HG03439 (cell line): ENCODE measurements around the gene DOCK11.

Experiments
- ATAC-seq: cut with Tn5 transposase; IDR thresholded peaks from one replicate; pipeline ENCODE4 v1.9.1; 2021; ENCODE audit warnings: mild to moderate bottlenecking, moderate library complexity; ENCODE audit not compliant: unreplicated experiment

DOCK11 gene

DNA sequence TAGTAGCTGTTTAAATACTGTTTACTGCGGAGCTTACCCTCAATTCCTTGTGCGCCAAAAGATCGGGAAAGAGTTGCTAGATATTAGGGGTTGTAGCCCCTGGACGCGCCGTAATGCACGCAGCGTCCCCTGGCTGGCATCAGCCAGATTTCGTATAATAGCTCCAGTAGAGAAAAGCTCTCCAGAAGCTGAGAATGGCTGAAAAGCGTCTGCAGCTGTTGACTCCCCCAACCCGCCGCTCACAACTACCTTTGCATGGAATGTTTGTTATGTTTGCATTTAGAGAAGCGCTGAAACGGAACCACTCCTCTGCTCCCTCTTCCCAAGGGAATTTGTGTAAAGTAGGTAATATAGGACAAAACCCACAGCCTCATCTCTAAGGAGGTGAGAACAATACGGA is 3.7 kb downstream of the DOCK11 start:
- ATAC-seq: no peak

DNA sequence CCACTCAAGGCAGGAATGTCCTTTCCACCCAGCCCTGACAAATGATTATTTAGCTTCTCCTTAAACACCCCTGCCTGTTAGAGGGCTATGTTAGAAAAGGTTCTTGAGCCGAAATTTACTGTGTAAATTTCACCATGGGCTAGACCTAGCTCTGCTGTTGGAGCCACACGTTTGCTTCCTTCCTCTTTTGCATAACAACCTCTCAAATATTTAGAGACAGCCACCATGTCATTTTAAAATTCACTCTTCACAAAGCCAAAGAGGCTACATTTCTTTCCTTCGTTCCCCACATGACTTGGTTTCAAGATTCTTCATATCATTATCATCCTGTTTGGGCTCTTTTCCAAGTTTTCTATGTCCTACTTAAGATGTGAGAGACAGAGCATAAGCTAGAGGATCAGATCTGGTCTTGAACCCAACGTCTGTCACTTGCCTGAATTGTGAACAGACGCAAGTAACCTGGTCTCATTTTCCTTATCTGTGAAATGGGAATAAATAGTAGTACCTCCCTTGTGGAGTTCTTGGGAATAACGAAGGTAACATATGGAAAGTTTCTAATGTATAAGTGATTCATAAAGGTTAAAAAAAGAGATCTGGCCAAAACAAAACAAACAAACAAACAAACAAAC is 6.7 kb downstream of the DOCK11 start:
- ATAC-seq: no peak

DNA sequence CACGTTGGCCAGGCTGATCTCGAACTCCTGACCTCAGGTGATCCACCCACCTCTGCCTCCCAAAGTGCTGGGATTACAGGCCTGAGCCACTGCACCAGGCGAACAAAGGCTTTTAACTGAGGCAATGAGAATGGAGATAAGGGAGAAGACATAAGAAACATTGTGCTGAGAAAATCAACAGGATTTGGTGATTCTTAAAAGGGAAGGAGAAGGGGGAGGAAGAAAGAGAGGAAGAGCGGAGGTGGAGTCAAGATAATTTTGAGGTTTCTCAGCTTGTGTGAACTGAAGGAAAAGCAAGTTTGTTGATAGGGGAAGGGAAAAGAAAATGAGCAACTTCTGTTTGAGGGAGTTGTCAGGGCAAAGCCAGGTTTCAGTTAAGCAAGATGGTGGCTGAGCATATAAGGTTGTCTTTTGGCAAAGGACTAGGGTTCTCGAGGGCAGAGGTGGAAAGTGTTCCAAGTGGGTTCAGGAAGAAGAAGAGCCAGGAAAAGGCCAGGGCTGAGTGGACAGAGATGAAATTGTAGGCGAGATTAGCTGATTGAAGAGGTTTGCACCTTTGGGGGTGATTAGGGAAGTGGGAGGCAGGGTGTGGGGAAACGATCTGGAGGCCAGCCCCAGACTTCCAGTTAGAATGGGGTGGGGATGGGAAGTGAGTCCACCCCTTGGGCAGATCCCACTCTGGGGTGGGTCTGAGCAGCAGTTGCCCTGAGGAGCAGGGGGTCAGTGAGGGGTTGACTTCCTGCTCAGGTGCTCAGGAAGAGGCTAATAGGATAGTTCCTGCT is 7.8 kb downstream of the DOCK11 start:
- ATAC-seq: no peak

DNA sequence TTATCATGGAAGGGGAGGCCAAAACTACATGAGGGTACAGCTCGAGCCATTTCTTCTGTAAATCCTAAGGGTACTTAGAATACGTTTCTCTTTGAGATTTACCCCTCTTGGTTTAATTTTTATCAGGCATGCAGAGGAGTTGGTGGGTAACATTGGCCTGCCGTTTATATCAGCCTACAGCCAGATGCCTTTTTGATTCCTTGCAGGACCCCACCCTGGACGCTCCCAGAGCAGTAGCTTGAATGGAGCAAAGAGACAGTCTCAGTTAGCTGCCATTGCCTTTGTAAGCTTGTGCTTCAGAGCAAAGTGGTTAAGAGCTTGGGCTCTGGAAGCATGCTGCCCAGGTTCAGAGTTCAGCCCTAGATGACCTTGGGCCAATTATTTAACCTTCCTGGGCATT is 9.0 kb downstream of the DOCK11 start:
- no peak for ATAC-seq

DNA sequence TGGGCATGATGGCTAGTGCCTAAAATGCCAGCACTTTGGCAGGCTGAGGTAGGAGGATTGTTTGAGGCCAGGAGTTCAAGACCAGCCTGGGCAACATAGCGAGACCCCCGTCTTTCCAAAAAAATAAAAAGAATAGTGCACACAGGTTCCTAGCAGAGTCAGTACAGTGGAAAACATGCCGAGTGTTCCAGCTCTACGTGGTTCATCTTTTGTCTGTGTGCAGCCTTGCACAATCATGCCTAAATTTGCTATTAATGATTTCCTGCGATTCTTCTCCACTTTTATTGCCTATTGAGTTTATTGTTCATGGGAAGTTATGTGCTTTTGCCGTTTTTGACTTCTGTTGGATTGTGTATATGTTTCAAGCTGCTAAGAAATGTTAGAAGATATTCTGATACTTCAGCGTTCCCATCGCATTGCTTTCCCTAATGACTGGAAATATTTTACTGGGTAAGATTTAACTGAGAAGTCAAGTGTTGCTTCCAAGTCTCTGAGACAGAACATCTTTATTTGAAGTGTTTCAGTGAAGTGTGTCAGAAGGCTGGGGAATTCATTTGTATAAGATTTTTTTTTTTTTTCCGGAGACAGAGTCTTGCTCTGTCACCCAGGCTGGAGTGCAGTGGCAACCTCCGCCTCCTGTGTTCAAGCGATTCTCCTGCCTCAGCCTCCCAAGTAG is 11.3 kb downstream of the DOCK11 start:
- ATAC-seq: no peak

DNA sequence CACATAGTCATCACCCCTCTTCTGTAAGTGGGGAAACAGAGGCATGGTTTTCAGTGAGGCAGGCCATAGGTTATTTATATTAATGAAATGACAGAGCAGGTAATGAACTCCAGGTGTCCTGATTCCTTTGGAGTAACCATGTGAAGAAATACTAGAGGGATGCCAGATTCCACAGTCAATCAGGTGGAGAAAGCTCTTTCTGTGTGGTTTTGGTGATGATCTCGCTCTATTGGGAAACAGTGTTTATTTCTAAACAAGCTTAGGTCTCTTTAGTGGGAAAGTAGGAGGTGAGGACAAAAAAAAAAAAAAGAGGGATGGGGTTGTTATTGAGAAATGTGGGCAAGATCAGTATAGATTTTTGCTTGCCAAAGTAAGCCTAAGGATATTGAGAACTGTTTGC is 12.2 kb downstream of the DOCK11 start:
- no peak for ATAC-seq

DNA sequence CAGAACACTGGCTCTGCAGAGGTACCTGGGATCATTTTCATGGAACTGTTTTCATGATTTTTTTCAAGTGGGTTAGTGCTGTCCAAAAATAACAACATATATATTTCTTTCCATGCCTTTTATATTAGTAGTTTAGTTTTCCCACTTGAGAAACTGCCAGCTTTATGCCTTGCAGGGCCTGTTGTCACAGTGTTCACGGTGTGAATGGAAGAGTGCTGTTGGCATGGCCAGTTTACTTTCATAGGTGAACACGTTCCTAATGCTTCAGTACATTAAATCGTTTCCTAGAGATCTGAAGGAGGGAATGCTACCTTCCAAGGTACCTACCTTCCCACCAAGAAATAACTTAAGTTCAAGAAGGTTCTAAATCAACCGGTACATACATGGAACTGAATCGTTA is 12.6 kb downstream of the DOCK11 start:
- no peak for ATAC-seq

DNA sequence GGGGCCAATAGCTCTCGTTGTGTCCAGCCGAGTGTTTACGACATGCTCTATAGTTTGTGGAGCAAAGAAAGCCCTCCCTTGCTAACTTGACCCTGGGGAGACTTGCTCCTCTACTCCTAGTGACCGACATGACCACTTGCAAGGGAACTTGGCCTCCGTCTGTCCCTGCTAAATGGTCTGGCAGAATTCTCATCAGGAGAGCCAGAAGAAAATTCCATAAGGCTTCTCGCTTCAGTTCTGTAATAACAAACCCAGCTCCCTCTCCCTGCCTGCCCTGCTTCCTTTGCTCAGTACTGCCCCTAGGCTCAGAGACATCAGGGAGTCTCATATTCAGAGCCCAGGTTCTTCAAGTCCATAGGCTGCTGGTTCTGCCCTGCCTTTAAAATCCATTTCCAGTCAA is 13.0 kb downstream of the DOCK11 start:
- ATAC-seq: no peak

DNA sequence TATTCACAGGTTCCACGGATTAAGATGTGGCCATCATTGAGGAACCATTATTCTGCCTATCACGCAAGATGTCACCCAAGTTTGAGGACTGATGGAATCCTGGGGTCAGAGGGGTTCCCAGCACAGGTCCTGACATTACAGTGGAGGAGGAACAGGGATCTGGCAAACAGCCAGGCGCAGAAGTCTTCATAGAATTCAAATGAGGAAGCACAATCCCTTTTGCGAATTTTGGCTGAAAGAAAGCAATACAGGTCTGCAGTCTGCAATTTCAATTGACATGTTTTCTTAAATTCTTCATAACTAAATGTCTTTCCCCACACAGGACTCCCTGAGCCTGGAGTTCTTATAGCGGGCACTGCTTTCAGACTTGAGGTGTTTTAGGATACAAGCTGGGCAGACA is 14.5 kb downstream of the DOCK11 start:
- no peak for ATAC-seq

DNA sequence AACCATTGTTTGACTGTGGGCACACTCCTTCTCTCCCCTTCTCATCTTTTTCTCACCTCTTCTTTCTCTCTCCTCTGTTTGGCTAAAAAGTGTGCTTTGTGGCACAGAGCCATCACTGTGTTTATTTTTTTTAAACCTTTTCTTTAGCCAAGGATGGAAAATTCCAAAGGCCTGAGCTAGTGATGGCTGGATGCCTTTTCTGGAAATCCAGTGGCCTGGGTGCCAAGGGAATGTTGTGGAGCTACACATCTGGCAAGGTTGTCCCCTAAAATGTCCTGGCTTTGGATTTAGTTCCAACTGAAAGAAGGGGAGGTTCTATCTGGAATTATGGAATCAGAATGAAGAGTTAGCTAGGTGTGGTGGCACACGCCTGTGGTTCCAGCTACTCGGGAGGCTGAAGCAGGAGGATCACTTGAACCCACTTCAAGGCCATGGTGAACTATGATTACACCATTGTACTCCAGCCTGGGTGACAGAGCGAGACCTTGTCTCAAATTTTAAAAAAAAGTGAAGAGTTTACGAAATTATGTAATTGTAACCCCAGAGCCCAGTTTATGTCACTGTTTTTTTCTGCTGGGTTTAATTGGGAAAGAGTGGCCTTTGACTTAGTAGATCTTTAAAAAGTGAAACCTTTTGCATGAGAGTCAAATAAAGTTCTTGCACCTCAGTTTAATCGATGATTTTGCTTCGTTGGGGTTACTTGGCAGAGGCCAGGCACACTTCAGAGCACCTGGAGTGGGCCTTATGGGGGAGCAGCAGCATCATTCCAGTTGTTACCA is 17.7 kb downstream of the DOCK11 start:
- no peak for ATAC-seq

DNA sequence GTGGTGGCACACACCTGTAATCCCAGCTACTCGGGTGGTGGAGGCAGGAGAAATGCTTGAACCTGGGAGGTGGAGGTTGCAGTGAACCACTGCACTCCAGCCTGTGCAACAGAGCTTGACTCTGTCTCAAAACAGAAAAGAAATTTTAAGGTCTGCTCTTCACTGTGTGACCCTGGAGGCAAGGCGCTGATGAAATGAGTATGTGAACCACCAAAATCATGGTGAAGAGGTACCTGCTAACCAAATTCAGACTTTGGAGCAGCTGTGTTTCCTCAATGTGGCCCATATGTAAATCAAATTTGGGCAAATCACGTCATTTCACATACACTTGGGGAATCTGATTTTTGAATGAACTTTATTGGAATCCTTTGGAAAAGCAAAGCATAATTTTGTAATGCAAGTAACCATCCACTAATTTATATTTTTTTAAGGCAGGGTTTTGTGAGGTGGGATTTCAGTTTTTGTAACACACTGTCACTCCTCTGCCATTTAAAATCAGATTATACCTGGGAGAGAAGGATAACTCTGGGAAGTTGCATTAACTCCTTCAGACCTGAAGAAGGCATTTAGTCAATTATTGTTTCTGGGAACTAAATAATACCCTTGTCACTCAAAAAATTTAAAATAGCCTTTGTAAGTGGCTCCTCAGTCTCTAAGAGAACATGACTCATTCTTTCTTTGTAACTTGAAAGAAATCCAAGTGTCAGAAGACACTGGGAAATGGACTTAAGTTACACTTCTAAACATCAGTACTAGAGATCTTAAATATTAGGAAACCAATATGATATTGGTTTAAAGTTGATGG is 24.0 kb downstream of the DOCK11 start:
- ATAC-seq: no peak

DNA sequence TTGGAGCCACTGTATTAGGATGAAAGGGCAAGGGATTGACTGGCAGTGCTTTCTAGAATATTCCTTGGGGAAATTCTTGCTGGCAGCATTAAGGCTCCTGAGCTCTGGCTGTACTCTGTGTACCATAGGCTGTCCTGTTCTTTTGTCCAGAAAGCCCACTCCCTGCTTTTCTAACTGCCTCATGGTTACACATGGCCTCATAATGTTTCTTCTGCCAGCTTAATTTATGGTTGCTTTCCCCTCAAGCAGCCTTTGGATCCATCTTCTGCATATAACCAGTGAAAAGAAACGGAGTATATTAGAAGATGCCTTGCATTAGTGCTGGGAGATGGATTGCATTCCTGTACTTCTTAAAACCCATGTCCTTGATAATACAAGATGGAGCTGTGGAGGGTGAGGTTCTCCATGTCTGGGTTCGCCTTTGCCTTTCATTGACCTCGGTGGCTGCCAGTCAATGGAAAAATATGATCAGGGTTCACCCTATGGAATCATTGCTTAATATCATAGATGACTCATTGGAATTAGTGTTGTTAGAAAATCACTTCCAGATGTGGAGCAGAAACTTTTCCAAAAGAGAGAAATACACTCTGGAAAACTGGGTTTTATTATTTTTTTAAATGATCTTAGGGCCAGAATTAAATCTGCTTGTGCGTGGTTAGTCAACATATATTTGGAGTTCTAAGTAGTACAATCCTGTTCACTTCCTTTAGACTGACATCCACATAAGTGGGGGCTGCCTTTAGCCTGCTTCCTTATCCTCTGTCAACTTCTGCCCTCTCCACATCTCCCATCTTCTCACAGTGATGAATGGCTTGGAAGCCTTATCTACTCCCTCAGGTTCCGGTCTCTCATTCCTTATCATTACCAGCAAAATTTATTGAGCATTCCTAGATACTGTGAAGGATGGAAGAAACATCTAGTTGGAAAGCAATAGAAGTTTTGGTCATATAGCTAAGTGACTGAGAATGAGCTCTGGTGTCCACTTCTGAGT is 24.9 kb downstream of the DOCK11 start:
- no peak for ATAC-seq

DNA sequence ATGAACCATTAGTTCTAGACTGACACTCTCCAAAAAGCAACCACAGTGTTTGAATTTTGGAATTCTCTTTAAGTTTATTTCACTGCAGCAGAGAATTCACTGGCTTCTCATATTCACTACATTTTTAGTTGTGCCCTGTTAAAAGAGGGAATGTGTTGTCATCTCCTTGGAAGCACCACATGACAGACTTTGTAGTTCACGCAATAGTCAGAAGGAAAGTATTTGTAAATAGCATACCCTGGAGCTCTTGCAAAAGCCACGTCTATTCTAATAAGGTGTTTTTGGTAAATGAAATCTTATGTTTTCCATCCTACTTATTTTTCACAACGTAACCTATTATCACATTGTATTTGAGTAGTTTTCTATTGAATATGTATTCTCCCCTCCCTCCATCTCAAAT is 25.8 kb downstream of the DOCK11 start:
- ATAC-seq: no peak

DNA sequence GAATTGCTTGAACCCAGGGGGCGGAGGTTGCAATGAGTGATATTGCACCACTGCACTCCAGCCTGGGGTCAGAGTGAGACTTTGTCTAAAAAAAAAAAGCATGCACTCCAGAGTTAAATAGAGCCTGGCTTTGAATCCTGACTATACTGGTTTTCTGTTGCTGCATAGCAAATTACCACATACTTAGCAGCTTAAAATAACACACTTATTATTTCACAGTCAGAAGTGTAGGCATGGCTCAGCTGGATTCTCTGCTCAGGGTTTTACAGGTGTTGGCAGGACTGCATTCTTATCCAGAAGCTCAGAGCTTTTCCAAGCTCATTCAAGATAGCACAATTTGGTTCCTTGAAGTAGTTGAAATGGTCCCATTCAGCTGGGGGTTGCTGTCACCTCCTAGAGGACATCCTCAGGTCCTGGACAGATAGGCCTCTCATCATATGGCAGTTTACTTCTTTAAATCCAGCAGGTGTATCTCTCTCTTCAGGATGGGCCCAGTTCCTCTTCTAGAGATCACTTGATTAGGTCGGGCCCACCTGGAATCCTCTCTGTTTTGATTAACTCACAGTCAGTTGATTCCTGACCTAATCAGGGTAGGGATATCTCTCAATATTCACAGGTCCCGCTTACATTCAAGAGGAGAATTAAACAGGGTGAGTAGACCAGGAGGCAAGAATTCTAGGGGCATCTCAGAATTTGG is 26.8 kb downstream of the DOCK11 start:
- no peak for ATAC-seq

DNA sequence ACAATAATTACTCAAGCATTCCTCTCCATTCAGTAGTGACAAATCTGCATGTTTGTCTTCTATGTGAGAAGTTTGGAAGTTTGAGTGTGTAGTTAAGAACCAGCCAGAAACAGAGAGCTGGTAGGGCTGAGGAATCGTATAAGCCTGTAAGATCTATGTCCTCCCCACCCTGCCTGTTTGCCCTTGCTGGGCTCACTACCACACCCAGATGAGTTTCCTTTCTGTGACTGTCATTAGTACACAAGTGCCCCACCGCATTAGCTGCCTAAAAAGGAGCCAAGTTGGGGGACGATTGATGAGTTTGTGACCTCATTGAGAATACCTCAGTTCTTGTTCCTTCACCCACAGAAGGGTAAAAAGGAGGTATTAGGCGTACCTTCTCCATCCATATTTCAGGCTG is 28.3 kb downstream of the DOCK11 start:
- ATAC-seq: no peak

DNA sequence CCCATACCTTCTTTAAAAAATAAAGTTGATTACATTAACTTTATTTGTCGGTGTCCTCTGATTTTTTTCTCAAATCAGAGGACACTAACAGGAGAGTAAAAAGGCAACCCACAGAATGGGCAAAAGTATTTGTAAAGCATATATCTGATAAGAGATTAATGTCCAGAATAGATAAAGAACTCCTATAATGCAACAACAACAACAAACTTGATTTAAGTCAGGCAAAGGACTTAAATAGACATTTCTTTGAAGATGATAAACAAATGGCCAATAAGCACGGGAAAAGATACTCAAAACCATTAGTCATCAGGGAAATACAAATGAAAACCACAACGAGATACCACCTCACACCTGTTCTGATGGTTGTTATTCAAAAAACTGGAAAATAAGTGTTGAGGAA is 28.7 kb downstream of the DOCK11 start:
- no peak for ATAC-seq

DNA sequence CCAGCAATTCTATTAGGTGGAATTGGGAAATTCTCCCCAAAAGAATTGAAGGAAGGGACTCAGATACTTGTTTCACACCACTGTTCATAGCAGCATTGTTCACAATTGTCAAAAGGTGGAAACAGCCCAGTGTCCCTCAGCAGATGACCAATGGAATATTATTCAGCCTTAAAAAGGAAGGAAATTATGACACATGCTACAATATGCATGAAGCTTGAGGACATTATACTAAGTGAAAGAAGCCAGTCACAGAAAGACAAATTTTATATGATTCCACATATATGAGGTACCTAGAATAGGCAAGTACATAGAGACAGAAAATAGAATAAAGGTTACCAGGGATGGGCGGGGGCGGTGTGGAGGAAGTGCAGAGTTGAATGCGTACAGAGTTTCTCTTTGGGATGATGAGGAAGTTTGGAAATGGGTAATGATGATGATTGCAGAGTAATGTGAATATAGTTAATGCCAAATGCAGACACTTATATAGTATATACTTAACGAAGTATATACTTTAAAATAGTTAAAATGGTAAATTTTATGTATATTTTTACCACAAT is 29.6 kb downstream of the DOCK11 start:
- ATAC-seq: no peak

DNA sequence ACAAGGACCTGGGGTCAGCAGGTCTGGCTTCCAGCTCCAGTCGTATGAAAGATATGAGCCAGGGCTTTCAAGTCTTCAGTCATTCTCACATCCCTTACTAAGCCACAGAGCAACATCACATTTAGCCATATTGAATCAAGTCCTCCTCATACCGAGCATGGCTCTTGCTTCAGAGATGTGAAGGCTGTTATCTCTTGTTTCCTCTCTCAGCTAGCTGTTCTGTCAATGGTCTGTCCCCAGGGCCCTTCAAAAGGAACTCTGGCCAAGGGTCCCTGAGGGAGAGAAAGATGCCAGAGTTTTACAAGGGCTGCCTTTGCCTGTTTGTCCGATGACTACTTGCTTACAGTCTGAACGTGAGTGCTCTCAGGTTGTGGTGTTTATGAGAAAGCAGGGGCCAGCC is 30.5 kb downstream of the DOCK11 start:
- no peak for ATAC-seq
